Measurements from ENCODE around the gene UFSP1.
"Not testable (repeated sequence)": the region's sequence is repeated elsewhere in the genome, so short reads cannot be mapped to it uniquely, and the experiment has no call there.

UFSP1 gene

GRCh38 chr7:100914879-100915447 lies 25.4 kb upstream of the UFSP1 start:
- no peak overlapping the region for H3K4me3 ChIP-seq (replicated peaks; ENCODE audit: low read depth, low read length)
- DNase-seq (ENCODE audit: extremely low read depth, insufficient read length) = no peak
- no peaks in the 10 kb centered on the region for H3K27me3 ChIP-seq (replicated peaks; ENCODE audit: control insufficient read depth, insufficient read depth, low read length)
- no peak for TF ChIP-seq CTCF (IDR thresholded peaks at IDR 0.05; ENCODE audit: insufficient read depth, low read length, poor library complexity, severe bottlenecking)
- no peaks in the 10 kb centered on the region for H3K36me3 ChIP-seq (ENCODE audit: control insufficient read depth, insufficient read depth, low read length)

- no peak overlapping the region for H3K4me3 ChIP-seq (replicated peaks; ENCODE audit: low read depth, low read length)
- DNase-seq (ENCODE audit: extremely low read depth, insufficient read length) = no peak
- H3K36me3 ChIP-seq (ENCODE audit: control insufficient read depth, insufficient read depth, low read length) = no peaks in the 10 kb centered on the region
- no peak for TF ChIP-seq CTCF (IDR thresholded peaks at IDR 0.05; ENCODE audit: insufficient read depth, low read length, poor library complexity, severe bottlenecking)
- no peaks in the 10 kb centered on the region for H3K27me3 ChIP-seq (replicated peaks; ENCODE audit: control insufficient read depth, insufficient read depth, low read length)
These were observed 24.8 kb upstream of the UFSP1 start for GRCh38 chr7:100914208-100914878.

GRCh38 chr7:100911484-100911883 lies 22.0 kb upstream of the UFSP1 start:
- no peak overlapping the region for H3K4me3 ChIP-seq (replicated peaks; ENCODE audit: low read depth, low read length)
- no peak for DNase-seq (ENCODE audit: extremely low read depth, insufficient read length)
- no peaks in the 10 kb centered on the region for H3K36me3 ChIP-seq (ENCODE audit: control insufficient read depth, insufficient read depth, low read length)
- TF ChIP-seq CTCF (IDR thresholded peaks at IDR 0.05; ENCODE audit: insufficient read depth, low read length, poor library complexity, severe bottlenecking) = no peak
- no peaks in the 10 kb centered on the region for H3K27me3 ChIP-seq (replicated peaks; ENCODE audit: control insufficient read depth, insufficient read depth, low read length)

GRCh38 chr7:100910443-100910842 lies 20.9 kb upstream of the UFSP1 start:
- not testable (repeated sequence) for DNase-seq (ENCODE audit: extremely low read depth, insufficient read length); H3K36me3 ChIP-seq (ENCODE audit: control insufficient read depth, insufficient read depth, low read length); H3K4me3 ChIP-seq (replicated peaks; ENCODE audit: low read depth, low read length); H3K27me3 ChIP-seq (replicated peaks; ENCODE audit: control insufficient read depth, insufficient read depth, low read length)

GRCh38 chr7:100908512-100908911 lies 19.0 kb upstream of the UFSP1 start:
- TF ChIP-seq CTCF (IDR thresholded peaks at IDR 0.05; ENCODE audit: insufficient read depth, low read length, poor library complexity, severe bottlenecking) = no peak
- no peak overlapping the region for H3K4me3 ChIP-seq (replicated peaks; ENCODE audit: low read depth, low read length)
- H3K36me3 ChIP-seq (ENCODE audit: control insufficient read depth, insufficient read depth, low read length) = no peaks in the 10 kb centered on the region
- H3K27me3 ChIP-seq (replicated peaks; ENCODE audit: control insufficient read depth, insufficient read depth, low read length) = no peaks in the 10 kb centered on the region
- no peak for DNase-seq (ENCODE audit: extremely low read depth, insufficient read length)

GRCh38 chr7:100902638-100903037 lies 13.1 kb upstream of the UFSP1 start:
- TF ChIP-seq CTCF (IDR thresholded peaks at IDR 0.05; ENCODE audit: insufficient read depth, low read length, poor library complexity, severe bottlenecking) = no peak

More at GRCh38 chr7:100902638-100903037, 13.1 kb upstream of the UFSP1 start:
- no peak overlapping the region for H3K4me3 ChIP-seq (replicated peaks; ENCODE audit: low read depth, low read length)
- no peak for DNase-seq (ENCODE audit: extremely low read depth, insufficient read length)
- H3K27me3 ChIP-seq (replicated peaks; ENCODE audit: control insufficient read depth, insufficient read depth, low read length) = no peaks in the 10 kb centered on the region
- H3K36me3 ChIP-seq (ENCODE audit: control insufficient read depth, insufficient read depth, low read length) = no peaks in the 10 kb centered on the region

All from GM06990 (cell line).